GM18508 (cell line): ENCODE data around the gene DEF6.
A peak's percentile ranks its signal among the peaks of the same experiment; 100 is the strongest.

Source experiments
- ATAC-seq: cut with Tn5 transposase; IDR thresholded peaks from one replicate; pipeline ENCODE4 v1.9.1; 2021; ENCODE audit warnings: moderate number of reproducible peaks; ENCODE audit not compliant: insufficient read depth, unreplicated experiment

Gene DEF6

DNA sequence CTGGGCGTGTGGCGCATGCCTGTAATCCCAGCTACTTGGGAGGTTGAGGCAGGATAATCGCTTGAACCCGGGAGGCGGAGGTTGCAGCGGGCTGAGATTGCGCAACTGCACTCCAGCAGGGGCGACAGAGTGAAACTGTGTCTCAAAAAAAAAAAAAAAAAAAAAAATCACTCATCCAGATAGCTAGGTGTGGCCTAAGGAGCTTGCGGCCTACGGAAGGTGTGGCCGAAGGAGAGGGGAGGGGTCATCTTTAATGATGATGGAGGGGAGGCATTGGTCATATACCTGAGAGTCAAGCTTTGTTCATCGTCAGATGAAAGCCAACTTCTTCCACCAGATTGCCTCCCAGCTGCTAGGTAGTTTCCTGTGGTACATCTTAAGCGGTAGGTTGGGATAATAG lies 43.9 kb downstream of the DEF6 start:
- no peak for ATAC-seq

DNA sequence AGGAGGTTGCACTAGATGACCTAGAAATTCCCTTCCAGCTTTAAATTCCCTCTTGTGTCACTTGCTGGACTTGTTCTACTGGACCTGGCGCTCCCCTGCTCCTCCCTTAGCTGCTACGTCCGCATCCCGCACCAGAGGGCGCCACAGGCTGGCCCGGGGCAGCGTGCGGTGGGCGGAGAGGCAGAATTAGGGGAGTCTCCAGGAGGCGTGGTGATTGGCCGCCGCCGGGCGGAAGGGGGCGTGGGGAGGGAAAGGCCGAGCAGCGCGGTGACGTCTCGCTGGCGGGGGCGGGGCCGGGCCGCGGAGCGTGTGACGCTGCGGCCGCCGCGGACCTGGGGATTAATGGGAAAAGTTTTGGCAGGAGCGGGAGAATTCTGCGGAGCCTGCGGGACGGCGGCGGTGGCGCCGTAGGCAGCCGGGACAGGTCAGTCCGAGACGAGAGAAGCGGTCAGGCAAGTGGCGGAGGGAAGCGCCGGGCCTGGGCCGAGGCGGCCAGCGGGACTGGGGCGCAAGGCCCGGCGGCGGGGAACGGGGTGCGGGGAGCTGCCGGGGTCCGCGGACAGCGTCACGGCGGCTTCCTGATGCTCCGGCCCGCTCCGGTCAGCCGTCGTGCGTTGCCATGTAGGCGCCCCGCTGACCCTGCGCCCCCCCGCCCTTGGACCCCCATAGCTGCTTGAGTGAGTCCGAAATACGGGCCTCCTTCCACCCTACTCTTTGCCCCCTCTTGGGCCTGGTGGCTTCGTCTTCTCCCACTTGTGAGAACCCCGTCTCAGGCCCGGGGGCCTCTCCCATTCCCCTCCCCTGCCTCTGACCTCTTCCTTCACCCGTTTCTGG lies 44.9 kb downstream of the DEF6 start, which contains the start of gene PPARD:
TSS of gene PPARD (plus strand) at position 301 of the 834 bp plus-strand sequence. CDS start 68,530 bp downstream, outside the sequence.
- peak; percentile 67 for ATAC-seq

DNA sequence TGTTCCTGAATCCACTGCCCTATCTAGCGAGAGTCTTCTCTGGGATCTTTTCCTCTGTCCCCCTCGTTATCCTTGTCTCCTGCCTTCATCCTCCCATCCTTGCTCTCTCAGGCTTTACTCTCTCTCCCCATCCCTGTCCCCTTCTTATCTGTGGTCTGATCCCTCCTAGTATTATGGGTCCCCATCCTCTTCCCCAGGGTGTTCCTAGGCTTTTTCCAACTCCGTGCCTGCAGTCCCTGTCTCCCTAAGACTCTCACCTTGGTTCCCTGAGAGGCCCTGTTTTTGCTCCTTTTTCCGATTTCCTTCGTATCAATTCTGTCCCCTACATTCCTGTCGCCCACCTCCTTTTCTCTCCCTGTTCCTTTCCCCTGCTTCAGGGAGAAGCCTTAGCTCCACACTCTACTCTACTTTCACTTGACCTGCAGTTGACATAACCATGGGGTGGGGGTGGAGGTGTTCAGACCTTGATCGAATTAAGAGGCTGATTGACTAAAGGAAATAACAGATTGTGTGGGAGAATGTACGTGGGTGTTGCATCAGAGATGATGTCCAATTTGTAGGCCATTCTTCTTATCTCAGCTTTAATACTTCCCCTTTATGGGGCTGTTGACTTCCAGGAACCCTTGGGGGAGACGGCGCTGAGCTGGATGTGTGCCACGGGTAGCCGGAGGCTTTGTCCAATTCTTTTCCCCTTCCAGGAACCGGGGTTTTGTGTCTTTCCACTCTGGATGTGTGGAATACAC lies 45.6 kb downstream of the DEF6 start:
- no peak for ATAC-seq

DNA sequence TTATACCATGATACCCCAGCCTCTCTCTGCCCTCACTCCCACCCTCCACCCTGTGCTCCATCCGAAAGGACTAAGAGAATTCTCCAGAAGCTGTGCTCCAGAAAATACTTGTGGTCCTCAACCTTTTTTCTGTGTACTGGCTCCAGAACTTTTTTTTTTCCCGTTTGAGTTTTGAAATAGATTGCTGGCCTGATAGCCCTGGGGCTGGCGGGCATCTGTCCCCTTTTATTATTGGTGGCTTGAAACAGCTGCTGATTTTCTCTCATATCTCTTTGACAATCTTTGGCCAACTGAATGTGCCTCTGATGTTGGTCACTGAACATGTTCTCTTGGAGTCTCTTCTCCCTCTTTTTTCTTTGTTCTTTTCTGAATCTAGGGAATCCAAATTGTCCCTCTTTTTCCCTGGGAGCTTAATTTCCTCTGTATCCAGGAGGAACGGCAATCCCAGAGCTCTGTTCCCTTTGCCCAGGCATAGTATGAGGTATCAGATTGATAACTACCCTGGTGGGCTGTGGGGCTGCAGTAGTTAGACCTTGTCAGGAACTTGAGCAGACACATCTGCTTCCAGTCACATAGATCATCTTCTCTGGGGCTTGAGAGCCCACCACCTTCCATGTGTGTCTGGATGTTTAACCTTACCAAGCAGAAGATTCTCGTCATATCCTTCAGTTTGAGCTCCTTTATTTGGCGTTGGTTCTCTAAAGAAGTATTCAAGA lies 46.4 kb downstream of the DEF6 start:
- ATAC-seq: no peak

DNA sequence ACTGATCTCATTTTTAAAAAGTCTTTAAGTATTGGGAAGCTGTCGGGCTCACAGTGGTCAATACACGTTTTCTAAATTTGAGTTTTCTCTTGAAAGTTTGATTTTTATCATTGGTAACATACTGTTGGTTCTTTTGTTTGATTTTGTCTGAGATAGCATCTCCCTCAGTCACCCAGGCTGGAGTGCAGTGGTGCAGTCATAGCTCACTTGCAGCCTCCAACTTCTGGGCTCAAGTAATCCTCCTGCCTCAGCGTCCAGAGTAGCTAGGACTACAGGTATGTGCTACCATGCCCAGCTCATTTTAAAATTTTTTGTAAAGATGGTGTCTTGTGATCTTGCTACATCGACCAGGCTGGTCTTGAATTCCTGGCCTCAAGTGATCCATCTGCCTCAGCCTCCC lies 53.8 kb downstream of the DEF6 start:
- no peak for ATAC-seq

DNA sequence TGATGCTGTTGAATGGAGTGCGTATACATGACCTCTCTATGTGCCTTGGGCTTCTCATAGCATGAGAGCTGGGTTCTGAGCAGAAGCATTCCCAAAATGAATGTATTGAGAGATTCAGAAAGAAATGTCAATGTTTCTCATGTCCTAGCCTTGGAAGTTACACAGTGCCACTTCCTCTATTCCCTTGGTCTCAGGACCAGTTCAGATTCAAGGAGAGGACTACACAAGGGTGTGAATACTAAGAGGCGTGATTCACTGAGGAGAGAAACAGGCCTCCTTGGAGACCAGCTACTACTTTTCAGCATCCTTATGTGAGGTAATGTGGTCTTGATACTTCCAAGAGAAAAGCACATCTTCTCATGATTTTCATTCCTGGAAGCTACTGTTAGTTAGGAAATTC lies 55.1 kb downstream of the DEF6 start:
- no peak for ATAC-seq

DNA sequence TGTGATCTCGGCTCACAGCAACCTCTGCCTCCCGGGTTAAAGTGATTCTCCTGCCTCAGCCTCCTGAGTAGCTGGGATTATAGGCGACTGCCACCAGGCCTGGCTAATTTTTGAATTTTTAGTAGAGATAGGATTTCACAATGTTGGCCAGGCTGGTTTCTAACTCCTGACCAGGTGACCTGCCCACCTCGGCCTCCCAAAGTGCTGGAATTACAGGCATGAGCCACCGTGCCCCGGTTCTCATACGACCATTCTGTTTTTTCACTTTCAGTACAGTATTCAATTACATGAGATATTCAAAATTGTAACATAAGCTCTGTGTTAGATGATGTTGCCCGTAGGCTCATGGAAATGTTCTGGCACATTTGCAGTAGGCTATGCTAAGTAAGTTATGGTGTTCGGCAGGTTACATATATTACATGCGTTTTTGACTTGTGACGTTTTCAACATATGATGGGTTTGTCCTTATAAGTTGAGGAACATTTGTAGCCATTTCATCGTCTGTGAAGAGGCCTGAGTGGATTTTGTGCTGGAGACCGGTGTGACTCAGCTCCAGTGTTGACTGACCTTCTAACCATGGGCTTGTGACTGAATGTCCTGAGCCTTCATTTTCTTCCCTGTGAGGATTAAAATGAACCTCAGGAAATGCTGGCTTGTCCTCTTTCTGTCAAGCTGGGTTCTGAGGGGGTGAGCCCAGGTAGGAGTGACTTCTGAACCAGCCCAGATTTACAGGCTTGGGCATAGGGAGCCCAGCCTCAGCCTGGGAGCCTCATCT lies 56.9 kb downstream of the DEF6 start:
- ATAC-seq: no peak

DNA sequence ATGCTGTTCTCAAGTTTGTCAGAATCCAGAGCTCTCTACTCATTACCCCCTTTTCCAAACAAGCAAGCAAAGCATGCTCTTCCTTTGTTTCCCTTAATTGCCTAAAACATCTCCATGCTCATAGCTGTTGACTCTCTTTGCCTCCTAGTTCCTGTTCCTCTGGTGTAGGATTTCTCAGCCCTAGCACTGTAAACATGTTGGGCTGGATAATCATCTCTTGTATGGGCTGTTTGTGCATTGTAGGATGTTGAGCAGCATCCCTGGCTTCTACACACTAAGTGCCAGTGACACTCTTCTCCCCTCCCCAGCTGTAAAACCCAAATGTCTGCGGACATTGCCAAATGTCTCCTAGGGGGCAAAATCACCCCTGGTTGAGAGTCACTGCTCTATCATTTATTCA lies 58.8 kb downstream of the DEF6 start:
- no peak for ATAC-seq

DNA sequence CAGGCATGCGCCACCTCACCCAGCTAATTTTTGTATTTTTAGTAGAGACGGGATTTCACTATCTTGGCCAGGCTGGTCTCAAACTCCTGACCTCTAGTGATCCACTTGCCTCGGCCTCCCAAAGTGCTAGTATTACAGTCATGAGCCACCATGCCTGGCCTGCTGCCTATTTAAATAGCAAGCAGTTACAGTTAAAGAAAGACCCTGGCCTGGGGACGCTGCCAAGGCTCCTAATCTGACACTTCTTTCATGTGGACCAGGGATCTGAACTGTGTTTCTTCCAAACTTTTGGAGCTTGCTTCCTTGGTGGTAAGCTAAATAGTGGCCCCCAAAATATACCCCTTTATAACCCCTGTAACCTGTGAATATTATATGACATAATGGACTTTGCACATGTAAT lies 60.1 kb downstream of the DEF6 start:
- ATAC-seq: no peak

DNA sequence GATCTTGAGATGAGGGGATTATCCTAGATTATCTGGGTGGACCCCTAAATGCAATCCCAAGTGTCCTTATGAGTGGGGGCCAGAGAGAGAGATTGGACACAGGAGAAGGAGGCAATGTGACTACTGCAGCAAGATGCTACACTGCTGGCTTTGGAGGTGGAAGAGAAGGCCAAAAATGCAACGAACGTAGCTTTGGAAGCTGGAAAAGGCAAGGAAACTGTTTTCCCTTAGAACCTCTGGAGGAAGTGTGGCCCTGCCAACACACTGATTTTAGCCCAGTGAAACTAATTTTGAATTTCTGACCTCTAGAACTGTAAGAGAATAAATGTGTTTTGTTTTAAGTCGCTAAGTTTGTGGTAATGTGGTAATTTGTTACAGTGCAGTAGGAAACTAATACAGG lies 60.5 kb downstream of the DEF6 start:
- no peak for ATAC-seq

DNA sequence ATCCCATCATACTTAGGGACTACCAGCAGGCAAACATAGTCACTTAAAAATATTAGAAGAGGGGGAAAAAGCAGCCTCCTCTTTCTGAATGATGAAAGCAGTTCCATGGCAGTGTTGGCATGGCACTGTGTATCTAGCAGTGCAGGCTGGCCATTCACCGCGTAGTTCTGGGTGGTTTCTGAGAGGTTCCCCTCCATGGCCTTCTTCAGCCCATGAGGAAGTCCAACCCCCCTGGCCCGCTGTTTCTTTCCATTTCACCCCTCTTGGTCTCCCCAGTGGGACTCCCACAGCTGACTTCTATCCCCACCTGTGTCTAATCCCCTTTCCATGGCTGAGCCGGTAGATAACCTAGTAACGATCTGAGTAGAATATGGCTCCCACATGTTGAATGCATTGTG lies 61.7 kb downstream of the DEF6 start:
- ATAC-seq: no peak

DNA sequence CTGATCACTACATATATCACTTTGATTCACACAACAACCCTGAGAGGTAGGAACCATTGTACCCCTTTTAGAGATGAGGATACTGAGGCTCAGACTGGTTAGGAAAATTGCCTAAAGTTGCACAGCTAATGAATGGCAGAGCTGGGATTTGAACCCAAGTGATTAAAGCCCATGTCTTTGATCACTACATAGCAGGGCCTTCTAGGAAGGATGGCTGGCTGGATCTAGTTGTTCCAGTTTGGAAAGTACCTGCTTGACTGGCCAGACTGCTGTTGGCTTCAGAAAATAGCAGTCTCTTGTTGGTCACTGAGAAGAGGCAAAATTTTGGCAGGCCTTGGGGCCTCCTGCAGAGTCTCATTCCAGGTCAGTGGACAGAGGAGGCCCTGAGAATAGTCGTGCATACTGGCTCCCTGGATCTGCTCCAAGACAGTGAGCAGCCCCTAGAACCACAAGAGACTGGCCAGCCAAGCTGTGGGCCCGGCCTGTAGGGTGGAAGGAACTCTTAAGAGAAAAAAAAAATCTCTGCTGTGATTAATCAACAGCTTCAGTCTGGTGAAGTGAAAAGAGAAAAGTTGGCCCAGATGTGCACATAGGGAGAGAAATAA lies 62.2 kb downstream of the DEF6 start:
- ATAC-seq: no peak

DNA sequence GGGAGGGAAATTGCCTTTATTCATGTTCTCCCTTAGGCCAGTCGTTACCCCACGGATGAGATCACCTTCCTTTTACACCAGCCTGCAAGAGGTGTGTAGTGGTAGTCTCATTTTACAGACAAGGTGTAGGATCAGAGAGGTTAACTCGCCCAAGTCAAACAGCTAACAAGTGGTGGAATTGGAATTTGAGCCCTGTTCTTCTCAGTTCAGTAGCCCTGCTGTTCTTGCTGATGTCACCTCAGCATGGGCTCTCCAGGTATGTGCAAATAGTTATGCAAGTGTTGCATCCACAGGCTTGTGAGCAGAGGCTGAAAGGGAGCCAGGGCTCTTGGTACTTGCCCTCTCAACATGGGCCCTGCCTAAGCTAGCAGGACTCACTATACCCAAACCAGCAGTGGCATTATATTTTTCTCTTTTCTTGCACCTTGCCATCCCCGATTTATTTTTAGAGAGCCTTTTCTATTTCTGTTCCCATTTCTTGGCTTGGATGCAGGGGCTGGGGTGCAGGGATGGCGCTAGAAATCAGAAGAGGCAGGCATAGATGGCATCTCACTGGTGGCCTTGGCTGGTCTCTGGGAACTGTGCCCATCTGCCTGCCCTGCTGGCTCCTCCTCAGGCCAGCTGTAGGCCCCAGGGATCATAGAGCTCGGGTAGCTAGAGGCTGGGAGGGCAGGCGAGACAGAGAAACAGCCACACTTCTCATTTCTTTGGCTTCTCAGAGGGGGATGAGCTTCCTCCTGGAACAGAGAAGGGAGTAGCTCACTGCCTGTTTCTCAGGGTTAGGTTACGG lies 62.9 kb downstream of the DEF6 start:
- ATAC-seq: no peak

DNA sequence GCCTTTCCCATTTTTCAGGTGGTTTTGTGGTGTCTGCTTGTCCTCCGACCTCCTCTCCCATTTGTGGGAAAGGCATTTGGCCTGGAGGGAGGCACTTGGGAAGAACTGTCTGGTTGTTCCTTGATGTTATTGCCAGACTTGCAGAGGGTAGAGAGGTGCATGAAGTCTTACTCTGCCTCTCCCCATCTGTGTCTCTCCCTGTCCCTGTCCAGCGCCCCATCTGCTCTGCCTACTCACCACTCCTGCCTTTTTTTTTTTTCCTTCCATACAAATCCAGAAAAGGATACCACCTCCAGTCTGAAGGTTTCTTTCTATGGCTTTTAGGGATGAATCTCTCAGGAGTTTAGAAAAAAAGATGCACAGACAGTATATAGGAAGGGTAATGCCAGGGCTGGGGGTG lies 64.6 kb downstream of the DEF6 start:
- ATAC-seq: no peak

DNA sequence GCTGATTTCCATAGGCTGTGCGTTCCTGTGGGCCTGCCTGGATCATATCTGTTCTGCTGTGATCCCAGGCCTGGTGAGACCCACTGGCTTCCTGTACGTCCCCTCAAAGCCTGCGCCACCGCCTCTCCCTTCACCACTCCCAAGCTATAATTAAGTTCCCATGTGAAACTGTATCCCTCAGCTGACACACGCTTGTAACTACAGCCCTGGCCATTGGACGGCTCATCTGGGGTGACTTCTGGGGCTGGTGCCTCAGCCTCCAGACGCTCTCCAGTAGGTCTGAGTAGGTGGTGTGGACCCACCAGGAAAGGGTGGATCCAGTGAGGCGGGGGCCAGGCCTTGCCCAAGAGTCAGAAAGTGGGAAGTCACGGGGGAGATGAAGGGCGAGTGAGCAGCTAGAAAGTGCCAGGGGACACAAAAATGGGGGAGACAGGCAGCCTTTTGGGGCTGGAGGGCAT lies 65.7 kb downstream of the DEF6 start:
- ATAC-seq: no peak

DNA sequence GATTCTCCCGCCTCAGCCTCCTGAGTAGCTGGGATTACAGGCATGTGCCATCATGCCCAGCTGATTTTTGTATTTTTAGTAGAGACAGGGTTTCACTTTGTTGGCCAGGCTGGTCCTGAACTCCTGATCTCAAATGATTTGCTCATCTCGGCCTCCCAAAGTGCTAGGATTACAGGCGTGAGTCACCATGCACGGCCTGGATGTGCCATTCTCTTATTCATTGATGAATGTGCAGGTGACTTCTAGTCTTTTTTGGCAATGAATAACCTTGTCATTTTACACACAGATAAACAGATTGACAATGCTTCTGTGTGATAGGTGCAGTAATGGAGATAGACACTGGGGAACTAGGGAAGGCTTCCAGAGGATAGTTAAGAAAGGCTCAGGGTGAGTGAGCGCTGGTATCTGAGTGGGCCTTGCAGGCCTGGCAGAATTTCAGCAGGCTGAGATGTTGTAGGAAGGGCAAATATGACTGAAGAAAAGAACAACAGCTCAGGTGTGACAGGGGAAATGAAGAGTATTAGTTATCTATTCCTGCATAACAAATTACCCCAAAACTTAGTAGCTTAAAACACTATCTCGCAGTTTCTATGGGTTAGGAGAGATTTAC lies 68.1 kb downstream of the DEF6 start:
- ATAC-seq: no peak

DNA sequence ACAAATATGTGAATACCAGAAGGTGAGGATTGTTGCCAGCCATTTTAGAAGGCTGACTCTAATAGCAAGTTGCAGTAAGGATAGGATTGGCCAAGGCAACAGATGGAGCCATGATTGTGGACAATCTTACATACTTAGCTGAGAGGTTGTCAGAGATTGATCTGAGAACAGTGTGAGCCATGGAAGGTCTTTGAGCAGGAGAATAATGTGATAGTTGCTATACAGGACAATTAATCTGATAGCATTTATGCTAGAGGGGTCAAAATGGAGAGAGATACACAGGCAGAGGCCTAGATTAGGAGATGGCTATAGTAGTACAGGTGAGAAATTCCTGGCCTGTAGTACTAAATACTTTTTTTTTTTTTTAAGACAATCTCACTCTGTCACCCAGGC lies 68.6 kb downstream of the DEF6 start:
- ATAC-seq: no peak

DNA sequence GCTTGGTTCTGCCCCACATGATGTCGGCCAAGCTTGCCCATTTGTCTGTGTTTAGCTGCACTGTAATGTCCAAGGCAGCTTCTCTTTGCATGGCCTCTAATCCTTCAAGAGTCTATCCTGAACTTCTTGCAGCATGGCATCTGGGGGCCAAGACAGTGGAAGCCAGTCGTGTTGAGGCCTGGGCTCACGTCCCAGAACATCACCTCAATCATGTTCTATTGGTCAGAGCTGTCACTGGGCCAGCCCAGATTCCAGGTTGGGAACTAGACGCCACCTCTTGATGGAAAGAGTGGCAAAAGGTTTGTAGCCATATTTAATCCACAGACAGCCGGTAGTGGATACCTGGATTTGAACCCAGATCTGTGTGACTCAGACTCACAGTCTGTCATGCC lies 70.0 kb downstream of the DEF6 start:
- no peak for ATAC-seq
